NCI-H2196 treated with DMSO at 0.1 percent for 48 hours (cell line): ENCODE data around the gene RGS18.
"Not testable (repeated sequence)": the region's sequence is repeated elsewhere in the genome, so short reads cannot be mapped to it uniquely, and the experiment has no call there.

ENCODE experiments used
- DNase-seq: peaks from one replicate; lab custom pipeline; 2025; ENCODE audit not compliant: unreplicated experiment; lab: John Stamatoyannopoulos, UW

The RGS18 gene

GRCh38 chr1:192165002-192165401 lies 6.7 kb downstream of the RGS18 start:
- DNase-seq = not testable (repeated sequence)

- no peak for DNase-seq
Measured at GRCh38 chr1:192167011-192167410, 8.7 kb downstream of the RGS18 start.

GRCh38 chr1:192167911-192168700 lies 9.8 kb downstream of the RGS18 start:
- DNase-seq = no peak

GRCh38 chr1:192168964-192169363 lies 10.7 kb downstream of the RGS18 start:
- DNase-seq = no peak

- no peak for DNase-seq
Measured at GRCh38 chr1:192170196-192170984, 12.1 kb downstream of the RGS18 start.

GRCh38 chr1:192171123-192171522 lies 12.9 kb downstream of the RGS18 start:
- DNase-seq = no peak

GRCh38 chr1:192175971-192176370 lies 17.7 kb downstream of the RGS18 start:
- DNase-seq = no peak

- DNase-seq = no peak
Measured at GRCh38 chr1:192183788-192184187, 25.5 kb downstream of the RGS18 start.

- no peak for DNase-seq
Measured at GRCh38 chr1:192186197-192186596, 27.9 kb downstream of the RGS18 start.

GRCh38 chr1:192190066-192190465 lies 31.8 kb downstream of the RGS18 start:
- no peak for DNase-seq

GRCh38 chr1:192201303-192201702 lies 43.0 kb downstream of the RGS18 start:
- no peak for DNase-seq

- no peak for DNase-seq
Measured at GRCh38 chr1:192224396-192224795, 66.1 kb downstream of the RGS18 start.

- no peak for DNase-seq
Measured at GRCh38 chr1:192224846-192225245, 66.6 kb downstream of the RGS18 start.

- DNase-seq = no peak
Measured at GRCh38 chr1:192225266-192225665, 67.0 kb downstream of the RGS18 start.

- no peak for DNase-seq
Measured at GRCh38 chr1:192225703-192226102, 67.4 kb downstream of the RGS18 start.

GRCh38 chr1:192227330-192227729 lies 69.1 kb downstream of the RGS18 start:
- DNase-seq = no peak

- not testable (repeated sequence) for DNase-seq
Measured at GRCh38 chr1:192227980-192228379, 69.7 kb downstream of the RGS18 start.

- no peak for DNase-seq
Measured at GRCh38 chr1:192232817-192233417, 74.7 kb downstream of the RGS18 start.

- no peak for DNase-seq
Measured at GRCh38 chr1:192235127-192235526, 76.9 kb downstream of the RGS18 start.
